ENCODE results near the gene PLXND1.

- TF ChIP-seq POLR2AphosphoS5 (IDR thresholded peaks at IDR 0.05; ENCODE audit: low read depth, low read length): no peak
- TF ChIP-seq POLR2A (IDR thresholded peaks at IDR 0.05; ENCODE audit: low read depth, low read length): no peak
Observed at GRCh38 chr3:129614435-129614834, 8.0 kb upstream of the PLXND1 start.

Measured in GM12892 (cell line).